Memory B cell (primary cell): ENCODE measurements around the gene CCDC187.

Experiments used
- ATAC-seq: fragments of 150-1000 bp; cut with Tn5 transposase; 2 replicates; pipeline ENCODE4 v1.10.0; 2021; ENCODE audit warnings: low read depth, mild to moderate bottlenecking, moderate library complexity
- DNase-seq, 2 donors: peaks; one replicate each; pipeline ENCODE4 v3.0.0; 2022; ENCODE audit warnings: low spot score in 2 of 2
- H3K27ac Mint-ChIP-seq: one replicate; pipeline ENCODE4 v1.8.0; 2022; ENCODE audit warnings: mild to moderate bottlenecking, moderate library complexity, mixed read lengths
- H3K27me3 Mint-ChIP-seq: one replicate; pipeline ENCODE4 v1.8.0; 2022; ENCODE audit warnings: mixed read lengths
- H3K36me3 Mint-ChIP-seq: one replicate; pipeline ENCODE4 v1.8.0; 2022; ENCODE audit warnings: mild to moderate bottlenecking, mixed read lengths
- H3K4me1 Mint-ChIP-seq: one replicate; pipeline ENCODE4 v1.8.0; 2022; ENCODE audit warnings: mixed read lengths
- H3K4me3 Mint-ChIP-seq: one replicate; pipeline ENCODE4 v1.8.0; 2022; ENCODE audit warnings: mild to moderate bottlenecking, moderate library complexity, mixed read lengths
- H3K9me3 Mint-ChIP-seq: one replicate; pipeline ENCODE4 v1.8.0; 2022; ENCODE audit warnings: mixed read lengths

The CCDC187 gene

GRCh38 chr9:136257381-136258298, 46.3 kb downstream of the CCDC187 start:
- Mint-ChIP-seq H3K4me3 (no peak overlapping the region), H3K4me1 (peaks cover 4% of the 10 kb centered on the region), H3K27ac (no peak overlapping the region), H3K27me3 (peaks cover 4% of the 10 kb centered on the region), H3K9me3 (no peaks in the 10 kb centered on the region), H3K36me3 (no peaks in the 10 kb centered on the region)
- DNase-seq (no peak), ATAC-seq (no peak)

DNA sequence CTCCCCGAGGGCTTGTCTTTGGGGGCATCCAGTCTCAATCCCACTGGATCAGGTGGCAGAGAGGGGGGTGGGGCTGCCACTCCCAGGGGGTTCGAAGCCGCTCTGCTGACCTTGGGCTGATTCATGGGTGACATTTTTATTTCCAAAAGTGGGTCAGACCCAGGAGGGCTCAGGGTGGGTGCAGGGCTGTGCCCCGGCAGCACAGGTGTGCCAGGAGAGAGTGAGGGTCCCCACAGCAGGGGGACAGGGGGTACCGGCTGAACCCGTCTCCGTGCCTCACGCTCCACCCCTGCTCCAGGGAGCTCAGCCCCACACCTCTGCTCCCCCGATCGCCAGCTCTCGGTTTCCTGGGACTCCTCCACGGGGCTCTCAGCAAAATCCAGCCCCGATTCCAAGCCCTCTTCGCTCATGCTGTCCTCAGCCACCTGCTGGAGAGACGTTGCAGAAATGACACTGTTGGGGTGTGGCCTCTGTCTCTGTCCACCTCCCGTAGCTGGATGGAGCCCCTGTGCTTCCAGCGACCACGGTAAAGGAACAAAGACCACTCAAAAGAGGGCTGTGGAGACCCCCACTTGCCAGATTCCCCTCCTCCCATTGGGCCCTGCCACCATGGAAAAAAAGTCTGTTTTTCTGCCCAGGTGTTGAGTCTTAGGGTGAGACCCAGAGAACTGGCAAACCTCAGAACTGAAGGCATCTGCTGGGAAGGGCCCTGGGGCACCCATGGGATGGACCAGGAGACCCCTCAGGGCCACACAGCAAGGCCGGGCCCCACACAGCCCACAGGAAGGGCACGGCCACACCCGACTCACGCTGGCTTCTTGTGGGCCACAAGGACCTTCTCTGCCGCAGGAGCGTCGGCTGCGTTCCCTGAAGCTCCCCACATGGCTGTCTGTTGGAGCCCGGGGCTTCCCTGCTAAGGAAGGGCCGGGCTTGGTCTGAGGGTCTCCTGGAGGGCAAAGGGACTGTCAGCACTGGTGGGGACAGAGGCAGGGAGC, 47.7 kb downstream of the CCDC187 start:
- H3K4me3 Mint-ChIP-seq, result no peak overlapping the region
- ATAC-seq (peak; percentile 64), DNase-seq (no peak)
- peaks cover 3% of the 10 kb centered on the region for H3K4me1 Mint-ChIP-seq
- peaks cover 5% of the 10 kb centered on the region for H3K27me3 Mint-ChIP-seq
- no peak overlapping the region for H3K27ac Mint-ChIP-seq
- H3K36me3 Mint-ChIP-seq, result no peaks in the 10 kb centered on the region
- no peaks in the 10 kb centered on the region for H3K9me3 Mint-ChIP-seq

DNA sequence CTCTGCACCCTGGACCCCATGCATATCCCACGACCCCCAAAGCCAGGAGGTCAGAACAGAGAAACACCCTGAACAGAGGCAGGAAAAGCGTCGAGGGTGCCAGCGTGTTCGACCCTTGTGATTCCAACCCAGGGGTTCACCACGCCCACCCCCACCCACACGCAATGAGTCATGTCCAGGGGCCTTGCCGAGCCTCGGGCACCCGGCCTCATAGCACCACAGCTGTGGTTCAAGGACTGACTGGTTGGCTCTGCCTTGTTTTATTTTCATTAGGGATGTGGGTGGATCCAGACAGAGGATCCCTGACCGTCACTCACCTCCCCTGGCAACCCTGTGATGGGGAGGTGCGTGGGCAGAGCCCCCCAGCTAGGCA, 48.7 kb downstream of the CCDC187 start:
- H3K9me3 Mint-ChIP-seq, result no peaks in the 10 kb centered on the region
- H3K27ac Mint-ChIP-seq, result no peak overlapping the region
- no peak overlapping the region for H3K4me3 Mint-ChIP-seq
- peaks cover 4% of the 10 kb centered on the region for H3K27me3 Mint-ChIP-seq
- ATAC-seq (no peak), DNase-seq (no peak)
- H3K4me1 Mint-ChIP-seq, result peaks cover 2% of the 10 kb centered on the region
- no peaks in the 10 kb centered on the region for H3K36me3 Mint-ChIP-seq

- Mint-ChIP-seq H3K4me3 (no peak overlapping the region), H3K9me3 (no peaks in the 10 kb centered on the region), H3K27ac (no peak overlapping the region), H3K27me3 (peaks cover 4% of the 10 kb centered on the region), H3K36me3 (no peaks in the 10 kb centered on the region), H3K4me1 (peaks cover 2% of the 10 kb centered on the region)
- DNase-seq (no peak), ATAC-seq (no peak)
These were observed 49.3 kb downstream of the CCDC187 start for GRCh38 chr9:136254381-136255165.

GRCh38 chr9:136253246-136254130, 50.4 kb downstream of the CCDC187 start:
- H3K4me1 Mint-ChIP-seq, result peaks cover 2% of the 10 kb centered on the region
- DNase-seq (no peak), ATAC-seq (no peak)
- H3K9me3 Mint-ChIP-seq, result no peaks in the 10 kb centered on the region
- no peak overlapping the region for H3K4me3 Mint-ChIP-seq
- H3K27ac Mint-ChIP-seq, result no peak overlapping the region
- no peaks in the 10 kb centered on the region for H3K36me3 Mint-ChIP-seq
- H3K27me3 Mint-ChIP-seq, result peaks cover 4% of the 10 kb centered on the region

GRCh38 chr9:136252846-136253245, 51.0 kb downstream of the CCDC187 start:
- no peaks in the 10 kb centered on the region for H3K9me3 Mint-ChIP-seq
- H3K4me3 Mint-ChIP-seq, result no peak overlapping the region
- H3K4me1 Mint-ChIP-seq, result peaks cover 2% of the 10 kb centered on the region
- DNase-seq (no peak), ATAC-seq (no peak)
- no peak overlapping the region for H3K27ac Mint-ChIP-seq
- peaks cover 4% of the 10 kb centered on the region for H3K27me3 Mint-ChIP-seq
- no peaks in the 10 kb centered on the region for H3K36me3 Mint-ChIP-seq

DNA sequence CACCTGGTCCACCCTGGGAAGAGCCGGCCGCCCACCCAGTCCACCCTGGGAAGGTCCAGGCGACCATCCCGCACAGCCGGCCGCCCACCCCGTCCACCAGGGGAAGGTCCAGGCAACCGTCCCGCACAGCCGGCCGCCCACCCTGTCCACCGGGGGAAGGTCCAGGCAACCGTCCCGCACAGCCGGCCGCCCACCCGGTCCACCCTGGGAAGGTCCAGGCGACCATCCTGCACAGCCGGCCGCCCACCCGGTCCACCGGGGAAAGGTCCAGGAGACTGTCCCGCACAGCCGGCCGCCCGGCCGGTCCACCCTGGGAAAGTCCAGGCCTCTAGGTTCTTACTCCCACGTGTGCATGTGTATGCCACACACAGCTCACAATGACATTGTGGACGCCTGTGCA, 51.6 kb downstream of the CCDC187 start:
- H3K36me3 Mint-ChIP-seq, result no peaks in the 10 kb centered on the region
- no peak for DNase-seq
- peaks cover 2% of the 10 kb centered on the region for H3K4me1 Mint-ChIP-seq
- H3K4me3 Mint-ChIP-seq, result no peak overlapping the region
- no peak for ATAC-seq
- no peak overlapping the region for H3K27ac Mint-ChIP-seq
- peaks cover 4% of the 10 kb centered on the region for H3K27me3 Mint-ChIP-seq
- no peaks in the 10 kb centered on the region for H3K9me3 Mint-ChIP-seq

GRCh38 chr9:136251264-136252115, 52.4 kb downstream of the CCDC187 start:
- no peak overlapping the region for H3K4me3 Mint-ChIP-seq

DNA sequence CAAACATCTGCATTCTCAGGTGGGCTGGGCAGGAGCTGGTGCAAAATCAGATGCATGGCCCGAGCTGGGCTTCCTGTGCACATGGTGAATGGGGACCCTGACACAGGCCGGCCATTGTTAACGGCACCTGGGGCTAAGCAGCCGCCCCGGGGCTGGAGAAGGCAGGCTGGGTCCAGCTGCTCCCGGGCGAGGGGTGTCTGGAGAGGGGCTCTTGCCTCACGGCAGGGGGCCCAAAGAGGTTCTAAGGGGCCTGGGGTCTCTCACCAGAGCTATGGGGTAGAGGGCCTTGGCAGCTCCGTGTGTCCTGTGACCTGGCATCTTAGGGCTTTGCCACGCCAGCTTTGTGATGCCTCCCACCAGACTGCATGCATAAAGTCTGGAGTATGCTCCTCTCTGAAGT, 53.2 kb downstream of the CCDC187 start:
- H3K27me3 Mint-ChIP-seq, result peaks cover 4% of the 10 kb centered on the region
- no peaks in the 10 kb centered on the region for H3K36me3 Mint-ChIP-seq
- no peaks in the 10 kb centered on the region for H3K4me1 Mint-ChIP-seq
- H3K27ac Mint-ChIP-seq, result no peak overlapping the region
- no peak overlapping the region for H3K4me3 Mint-ChIP-seq
- no peak for ATAC-seq
- no peak for DNase-seq
- H3K9me3 Mint-ChIP-seq, result no peaks in the 10 kb centered on the region

More at GRCh38 chr9:136251264-136252115, 52.4 kb downstream of the CCDC187 start:
- ATAC-seq, result no peak
- Mint-ChIP-seq H3K27me3 (peaks cover 4% of the 10 kb centered on the region), H3K4me1 (peaks cover 2% of the 10 kb centered on the region), H3K9me3 (no peaks in the 10 kb centered on the region), H3K27ac (no peak overlapping the region), H3K36me3 (no peaks in the 10 kb centered on the region)
- no peak for DNase-seq

GRCh38 chr9:136249877-136250559, 53.9 kb downstream of the CCDC187 start:
- no peak overlapping the region for H3K4me3 Mint-ChIP-seq
- H3K27ac Mint-ChIP-seq, result no peak overlapping the region
- peaks cover under 1% of the 10 kb centered on the region for H3K4me1 Mint-ChIP-seq
- no peaks in the 10 kb centered on the region for H3K36me3 Mint-ChIP-seq
- H3K27me3 Mint-ChIP-seq, result peaks cover 3% of the 10 kb centered on the region
- DNase-seq (no peak), ATAC-seq (no peak)
- H3K9me3 Mint-ChIP-seq, result no peaks in the 10 kb centered on the region

DNA sequence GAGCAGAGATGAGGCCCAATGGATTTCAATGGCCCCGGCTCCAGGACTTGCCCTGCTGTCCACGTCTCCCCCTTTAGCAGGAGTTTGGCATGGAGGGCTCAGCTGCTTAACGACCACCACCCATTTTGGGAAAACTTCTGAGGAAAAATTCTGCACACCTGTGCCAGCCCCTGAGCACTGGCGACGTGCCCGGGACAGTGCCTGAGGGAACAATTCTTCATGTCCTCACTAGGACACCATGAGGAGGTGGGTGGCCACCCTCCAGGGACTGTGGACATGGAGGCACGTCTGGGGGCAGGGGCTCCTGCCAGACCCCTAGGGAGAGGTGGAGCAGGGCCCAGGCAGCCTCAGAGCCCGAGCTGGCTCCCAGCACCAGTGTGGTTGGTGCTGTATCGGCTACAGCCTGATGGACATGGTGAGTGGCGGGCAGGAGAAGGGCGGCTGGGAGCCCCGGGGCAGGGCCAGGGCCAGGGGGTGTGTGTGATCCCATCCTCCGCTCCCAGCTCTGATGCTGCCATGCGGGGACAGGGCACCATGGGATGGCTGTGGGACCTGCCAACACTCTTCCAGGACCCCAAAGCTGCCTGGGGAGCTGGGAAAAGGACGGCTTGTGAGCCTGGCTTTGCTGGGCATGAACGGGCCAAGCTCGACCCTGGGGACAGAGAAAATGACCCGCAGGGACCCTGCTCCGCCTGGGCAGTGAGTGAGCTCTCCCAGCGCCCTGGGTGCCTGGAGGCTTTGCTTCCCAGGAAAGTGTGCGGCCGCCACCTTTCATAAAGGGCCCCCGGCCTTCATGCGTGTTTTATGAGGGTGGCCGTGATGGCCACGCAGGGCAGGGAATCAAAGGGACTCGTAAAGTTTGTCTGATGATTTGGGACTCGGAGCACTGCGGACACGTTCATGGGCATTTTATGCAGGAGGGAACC, 54.7 kb downstream of the CCDC187 start:
- Mint-ChIP-seq H3K4me1 (peaks cover 4% of the 10 kb centered on the region), H3K27me3 (peaks cover 3% of the 10 kb centered on the region), H3K27ac (no peak overlapping the region), H3K4me3 (no peak overlapping the region), H3K36me3 (peaks cover 2% of the 10 kb centered on the region), H3K9me3 (no peaks in the 10 kb centered on the region)
- ATAC-seq (no peak), DNase-seq (no peak)
